HepG2 (cell line): ENCODE measurements around the gene CISD1. TPM values are rescaled to one million over a fixed set of nuclear protein-coding genes. Genes with fewer than 3 reads are reported as not detected.
A peak's percentile ranks its signal among the peaks of the same experiment; 100 is the strongest.

ENCODE experiments used
- IKZF4 ChIP-seq: sonication (generic); formaldehyde crosslinking; IDR thresholded peaks from 2 replicates; pipeline ENCODE4 v1.5.1; 2020; ENCODE audit warnings: borderline replicate concordance, mild to moderate bottlenecking, low read depth, missing genetic modification reagents; ENCODE audit errors: not compliant biosample characterization
- IRF2 ChIP-seq: IDR thresholded peaks from 2 replicates; pipeline ENCODE4 v1.6.1; 2018; ENCODE audit warnings: missing genetic modification reagents, missing compliant biosample characterization
- KLF9 ChIP-seq: IDR thresholded peaks from 2 replicates; pipeline ENCODE4 v1.6.1; 2016; ENCODE audit warnings: low read depth
- NFRKB ChIP-seq: fragments of 450-650 bp; IDR thresholded peaks from 2 replicates; pipeline ENCODE4 v1.6.1; 2017
- PHF8 ChIP-seq: sonication (generic); formaldehyde crosslinking; IDR thresholded peaks from 2 replicates; pipeline ENCODE4 v1.5.0; 2020; ENCODE audit warnings: missing genetic modification reagents
- PLRG1 ChIP-seq: fragments of 450-650 bp; conservative IDR thresholded peaks from 2 replicates; pipeline ENCODE4 v1.6.1; 2016
- SKI ChIP-seq: fragments of 450-650 bp; IDR thresholded peaks from one replicate; pipeline ENCODE4 v1.6.1; 2018; ENCODE audit warnings: mild to moderate bottlenecking; ENCODE audit not compliant: partially characterized antibody
- SNAI1 ChIP-seq: sonication (generic); formaldehyde crosslinking; IDR thresholded peaks from 2 replicates; pipeline ENCODE4 v1.5.0; 2020; ENCODE audit warnings: mild to moderate bottlenecking, missing genetic modification reagents, borderline replicate concordance
- ZEB1 ChIP-seq: IDR thresholded peaks from 2 replicates; pipeline ENCODE4 v1.6.1; 2012; ENCODE audit warnings: mild to moderate bottlenecking, low read depth, inconsistent platforms; ENCODE audit not compliant: insufficient replicate concordance
- ZNF33A ChIP-seq: sonication (generic); formaldehyde crosslinking; IDR thresholded peaks from 2 replicates; pipeline ENCODE4 v1.5.1; 2020; ENCODE audit warnings: missing genetic modification reagents, mild to moderate bottlenecking, moderate library complexity, borderline replicate concordance
- ZNF431 ChIP-seq: sonication (generic); formaldehyde crosslinking; IDR thresholded peaks from 2 replicates; pipeline ENCODE4 v1.9.0; 2022; ENCODE audit warnings: missing genetic modification reagents, low read depth, mild to moderate bottlenecking, borderline replicate concordance
- polyA plus RNA-seq, 8 experiments: library from polyadenylated mRNA; depleted of rRNA in 3 of 8; stranded (reverse) in 7 of 8; unstranded in 1 of 8; fragments of >200 nt; fragmentation: Illumina TruSeq in 4 of 8; extraction: Trizol in 4 of 8; gene quantifications; 2 replicates each; pipeline versions ENCODE4 v1.2.1 to v1.2.3, GENCODE V29; 2011 to 2016; ENCODE audit warnings: low read depth in 4 of 8, missing spikeins in 1 of 8, mixed read lengths in 1 of 8; ENCODE audit not compliant: insufficient read depth in 1 of 8
- total RNA-seq, 5 experiments: library from RNA; depleted of rRNA; stranded (reverse); fragments of >200 nt; fragmentation: Illumina TruSeq; extraction: Trizol; gene quantifications; 2 replicates each; pipeline ENCODE4 v1.2.3, GENCODE V29; 2016; ENCODE audit warnings: low read depth in 1 of 5
- TF ChIP-seq, protein P1 (sequence below): sonication (generic); formaldehyde crosslinking; IDR thresholded peaks from 2 replicates; pipeline ENCODE4 v1.4.0; 2020; ENCODE audit warnings: missing genetic modification reagents
- TF ChIP-seq, protein P2 (sequence below): IDR thresholded peaks from 2 replicates; pipeline ENCODE4 v1.6.1; 2016; ENCODE audit warnings: low read depth, missing genetic modification reagents, missing compliant biosample characterization
- TF ChIP-seq, protein P3 (sequence below): sonication (generic); formaldehyde crosslinking; conservative IDR thresholded peaks from 2 replicates; pipeline ENCODE4 v1.4.0; 2020; ENCODE audit warnings: missing genetic modification reagents
- TF ChIP-seq, protein P4 (sequence below): sonication (generic); formaldehyde crosslinking; IDR thresholded peaks from 2 replicates; pipeline ENCODE4 v1.5.1; 2020; ENCODE audit warnings: mild to moderate bottlenecking, missing genetic modification reagents

Gene CISD1
- total and polyA plus RNA-seq, 2 of the 13 experiments (the other 11 are each of a cell fraction or from before 2014, with no cell fraction given), result 63.4 to 78.9 TPM

DNA sequence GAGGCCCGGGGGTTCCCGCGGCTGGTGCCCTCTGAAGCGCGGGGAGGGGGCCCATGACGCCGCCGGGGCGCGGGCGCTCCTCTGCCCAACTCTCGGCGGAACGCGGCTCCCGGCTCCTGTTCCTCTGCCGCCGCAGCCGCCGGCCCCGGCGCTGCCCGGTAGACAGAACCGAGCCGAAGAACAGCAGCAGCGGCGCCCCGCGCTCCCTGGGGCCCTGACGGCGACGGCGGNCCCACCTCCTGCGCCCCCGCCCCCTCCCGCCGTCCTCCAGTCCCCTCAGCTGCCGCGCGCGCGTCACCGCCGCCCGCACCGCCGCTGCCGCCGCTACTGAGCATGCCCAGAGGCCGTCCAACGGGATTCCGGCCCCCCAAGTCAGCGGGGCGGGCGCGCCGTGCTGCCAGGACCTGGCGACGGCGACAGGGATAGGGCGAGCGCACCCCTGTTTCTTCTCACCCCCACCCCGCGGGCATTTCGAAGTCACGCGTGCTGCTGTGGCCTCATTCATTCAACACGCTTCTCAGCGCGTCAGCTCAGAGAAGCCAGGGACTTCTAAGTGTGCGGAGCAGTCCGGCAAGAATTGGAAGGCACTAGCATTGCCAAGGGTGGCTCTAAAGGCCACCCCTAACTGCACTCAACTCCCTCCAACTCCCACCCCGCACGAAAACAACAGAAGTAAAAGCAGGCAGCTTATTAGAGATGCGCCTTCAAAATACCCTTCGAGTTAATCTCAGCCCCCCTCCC, 1.1 kb upstream of the CISD1 start, which contains the start of gene IPMK (continued):
- TF ChIP-seq, protein P1, sequence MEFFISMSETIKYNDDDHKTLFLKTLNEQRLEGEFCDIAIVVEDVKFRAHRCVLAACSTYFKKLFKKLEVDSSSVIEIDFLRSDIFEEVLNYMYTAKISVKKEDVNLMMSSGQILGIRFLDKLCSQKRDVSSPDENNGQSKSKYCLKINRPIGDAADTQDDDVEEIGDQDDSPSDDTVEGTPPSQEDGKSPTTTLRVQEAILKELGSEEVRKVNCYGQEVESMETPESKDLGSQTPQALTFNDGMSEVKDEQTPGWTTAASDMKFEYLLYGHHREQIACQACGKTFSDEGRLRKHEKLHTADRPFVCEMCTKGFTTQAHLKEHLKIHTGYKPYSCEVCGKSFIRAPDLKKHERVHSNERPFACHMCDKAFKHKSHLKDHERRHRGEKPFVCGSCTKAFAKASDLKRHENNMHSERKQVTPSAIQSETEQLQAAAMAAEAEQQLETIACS (CRISPR knock-in tag), result peak; percentile 70
- TF ChIP-seq PLRG1, result no peak
- TF ChIP-seq, protein P2, sequence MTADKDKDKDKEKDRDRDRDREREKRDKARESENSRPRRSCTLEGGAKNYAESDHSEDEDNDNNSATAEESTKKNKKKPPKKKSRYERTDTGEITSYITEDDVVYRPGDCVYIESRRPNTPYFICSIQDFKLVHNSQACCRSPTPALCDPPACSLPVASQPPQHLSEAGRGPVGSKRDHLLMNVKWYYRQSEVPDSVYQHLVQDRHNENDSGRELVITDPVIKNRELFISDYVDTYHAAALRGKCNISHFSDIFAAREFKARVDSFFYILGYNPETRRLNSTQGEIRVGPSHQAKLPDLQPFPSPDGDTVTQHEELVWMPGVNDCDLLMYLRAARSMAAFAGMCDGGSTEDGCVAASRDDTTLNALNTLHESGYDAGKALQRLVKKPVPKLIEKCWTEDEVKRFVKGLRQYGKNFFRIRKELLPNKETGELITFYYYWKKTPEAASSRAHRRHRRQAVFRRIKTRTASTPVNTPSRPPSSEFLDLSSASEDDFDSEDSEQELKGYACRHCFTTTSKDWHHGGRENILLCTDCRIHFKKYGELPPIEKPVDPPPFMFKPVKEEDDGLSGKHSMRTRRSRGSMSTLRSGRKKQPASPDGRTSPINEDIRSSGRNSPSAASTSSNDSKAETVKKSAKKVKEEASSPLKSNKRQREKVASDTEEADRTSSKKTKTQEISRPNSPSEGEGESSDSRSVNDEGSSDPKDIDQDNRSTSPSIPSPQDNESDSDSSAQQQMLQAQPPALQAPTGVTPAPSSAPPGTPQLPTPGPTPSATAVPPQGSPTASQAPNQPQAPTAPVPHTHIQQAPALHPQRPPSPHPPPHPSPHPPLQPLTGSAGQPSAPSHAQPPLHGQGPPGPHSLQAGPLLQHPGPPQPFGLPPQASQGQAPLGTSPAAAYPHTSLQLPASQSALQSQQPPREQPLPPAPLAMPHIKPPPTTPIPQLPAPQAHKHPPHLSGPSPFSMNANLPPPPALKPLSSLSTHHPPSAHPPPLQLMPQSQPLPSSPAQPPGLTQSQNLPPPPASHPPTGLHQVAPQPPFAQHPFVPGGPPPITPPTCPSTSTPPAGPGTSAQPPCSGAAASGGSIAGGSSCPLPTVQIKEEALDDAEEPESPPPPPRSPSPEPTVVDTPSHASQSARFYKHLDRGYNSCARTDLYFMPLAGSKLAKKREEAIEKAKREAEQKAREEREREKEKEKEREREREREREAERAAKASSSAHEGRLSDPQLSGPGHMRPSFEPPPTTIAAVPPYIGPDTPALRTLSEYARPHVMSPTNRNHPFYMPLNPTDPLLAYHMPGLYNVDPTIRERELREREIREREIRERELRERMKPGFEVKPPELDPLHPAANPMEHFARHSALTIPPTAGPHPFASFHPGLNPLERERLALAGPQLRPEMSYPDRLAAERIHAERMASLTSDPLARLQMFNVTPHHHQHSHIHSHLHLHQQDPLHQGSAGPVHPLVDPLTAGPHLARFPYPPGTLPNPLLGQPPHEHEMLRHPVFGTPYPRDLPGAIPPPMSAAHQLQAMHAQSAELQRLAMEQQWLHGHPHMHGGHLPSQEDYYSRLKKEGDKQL (CRISPR knock-in tag), result no peak
- peak; percentile 42; the same call in 1 of the 2 replicates for TF ChIP-seq SNAI1
- no peak for TF ChIP-seq ZEB1
- peak; percentile 54 for TF ChIP-seq PHF8
- TF ChIP-seq NFRKB, result no peak
- TF ChIP-seq SKI, result no peak
- no peak for TF ChIP-seq ZNF33A (CRISPR knock-in tag)
- TF ChIP-seq, protein P3, sequence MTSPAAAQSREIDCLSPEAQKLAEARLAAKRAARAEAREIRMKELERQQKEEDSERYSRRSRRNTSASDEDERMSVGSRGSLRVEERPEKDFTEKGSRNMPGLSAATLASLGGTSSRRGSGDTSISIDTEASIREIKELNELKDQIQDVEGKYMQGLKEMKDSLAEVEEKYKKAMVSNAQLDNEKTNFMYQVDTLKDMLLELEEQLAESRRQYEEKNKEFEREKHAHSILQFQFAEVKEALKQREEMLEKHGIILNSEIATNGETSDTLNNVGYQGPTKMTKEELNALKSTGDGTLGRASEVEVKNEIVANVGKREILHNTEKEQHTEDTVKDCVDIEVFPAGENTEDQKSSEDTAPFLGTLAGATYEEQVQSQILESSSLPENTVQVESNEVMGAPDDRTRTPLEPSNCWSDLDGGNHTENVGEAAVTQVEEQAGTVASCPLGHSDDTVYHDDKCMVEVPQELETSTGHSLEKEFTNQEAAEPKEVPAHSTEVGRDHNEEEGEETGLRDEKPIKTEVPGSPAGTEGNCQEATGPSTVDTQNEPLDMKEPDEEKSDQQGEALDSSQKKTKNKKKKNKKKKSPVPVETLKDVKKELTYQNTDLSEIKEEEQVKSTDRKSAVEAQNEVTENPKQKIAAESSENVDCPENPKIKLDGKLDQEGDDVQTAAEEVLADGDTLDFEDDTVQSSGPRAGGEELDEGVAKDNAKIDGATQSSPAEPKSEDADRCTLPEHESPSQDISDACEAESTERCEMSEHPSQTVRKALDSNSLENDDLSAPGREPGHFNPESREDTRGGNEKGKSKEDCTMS (CRISPR knock-in tag), result no peak
- no peak for TF ChIP-seq KLF9 (CRISPR knock-in tag)
- no peak for TF ChIP-seq IRF2 (CRISPR knock-in tag)
- TF ChIP-seq IKZF4 (CRISPR knock-in tag), result peak; percentile 64
- TF ChIP-seq, protein P4, sequence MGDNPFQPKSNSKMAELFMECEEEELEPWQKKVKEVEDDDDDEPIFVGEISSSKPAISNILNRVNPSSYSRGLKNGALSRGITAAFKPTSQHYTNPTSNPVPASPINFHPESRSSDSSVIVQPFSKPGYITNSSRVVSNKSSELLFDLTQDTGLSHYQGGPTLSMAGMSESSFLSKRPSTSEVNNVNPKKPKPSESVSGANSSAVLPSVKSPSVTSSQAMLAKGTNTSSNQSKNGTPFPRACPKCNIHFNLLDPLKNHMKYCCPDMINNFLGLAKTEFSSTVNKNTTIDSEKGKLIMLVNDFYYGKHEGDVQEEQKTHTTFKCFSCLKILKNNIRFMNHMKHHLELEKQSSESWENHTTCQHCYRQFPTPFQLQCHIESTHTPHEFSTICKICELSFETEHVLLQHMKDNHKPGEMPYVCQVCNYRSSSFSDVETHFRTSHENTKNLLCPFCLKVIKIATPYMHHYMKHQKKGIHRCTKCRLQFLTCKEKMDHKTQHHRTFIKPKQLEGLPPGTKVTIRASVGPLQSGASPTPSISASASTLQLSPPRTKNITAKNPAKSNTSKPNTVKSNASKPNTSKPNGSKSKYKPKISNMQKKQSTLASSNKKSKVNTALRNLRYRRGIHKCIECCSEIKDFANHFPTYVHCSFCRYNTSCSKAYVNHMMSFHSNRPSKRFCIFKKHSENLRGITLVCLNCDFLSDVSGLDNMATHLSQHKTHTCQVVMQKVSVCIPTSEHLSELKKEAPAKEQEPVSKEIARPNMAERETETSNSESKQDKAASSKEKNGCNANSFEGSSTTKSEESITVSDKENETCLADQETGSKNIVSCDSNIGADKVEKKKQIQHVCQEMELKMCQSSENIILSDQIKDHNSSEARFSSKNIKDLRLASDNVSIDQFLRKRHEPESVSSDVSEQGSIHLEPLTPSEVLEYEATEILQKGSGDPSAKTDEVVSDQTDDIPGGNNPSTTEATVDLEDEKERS, result no peak
- TF ChIP-seq ZNF431 (CRISPR knock-in tag), result peak; percentile 45; the same call in 1 of the 2 replicates
